ENCODE measurements around the gene COA6. TPM values are rescaled to one million over a fixed set of nuclear protein-coding genes. Genes with fewer than 3 reads are reported as not detected.

COA6 gene
- total RNA-seq (10 to 100 TPM; 22.9 to 63.6 (median 33.7) TPM), polyA plus RNA-seq (10 to 100 TPM; 60.4 to 84.7 (median 68.8) TPM)
- long read RNA-seq, donor 1, transcript COA6-201 (2 exons, 1,013 nt) = minor isoform, 29 of 104 reads
- long read RNA-seq, donor 1, transcript COA6-203 (3 exons, 710 nt) = major isoform, 71 of 104 reads
- long read RNA-seq, donor 1, partial matches to known transcripts = 0 of 104 reads
- long read RNA-seq, donor 1, other reads (novel, unspliced or antisense) = 0 of 104 reads
- long read RNA-seq, donor 2, transcript COA6-201 (2 exons, 1,013 nt) = minor isoform, 8 of 47 reads
- long read RNA-seq, donor 2, transcript COA6-203 (3 exons, 710 nt) = major isoform, 35 of 47 reads
- long read RNA-seq, donor 2, partial matches to known transcripts = 0 of 47 reads
- long read RNA-seq, donor 2, other reads (novel, unspliced or antisense) = 0 of 47 reads
- long read RNA-seq, donor 3, transcript COA6-202 (3 exons, 641 nt) = minor isoform, 7 of 73 reads
- long read RNA-seq, donor 3, transcript COA6-203 (3 exons, 710 nt) = major isoform, 41 of 73 reads
- long read RNA-seq, donor 3, transcript COA6-201 (2 exons, 1,013 nt) = minor isoform, 25 of 73 reads
- long read RNA-seq, donor 3, partial matches to known transcripts = 0 of 73 reads
- long read RNA-seq, donor 3, other reads (novel, unspliced or antisense) = 0 of 73 reads
- long read RNA-seq, donor 4, transcript COA6-203 (3 exons, 710 nt) = major isoform, 22 of 28 reads
- long read RNA-seq, donor 4, partial matches to known transcripts = 1 of 28 reads
- long read RNA-seq, donor 4, other reads (novel, unspliced or antisense) = 1 of 28 reads
- long read RNA-seq, donor 5, transcript COA6-202 (3 exons, 641 nt) = minor isoform, 7 of 61 reads
- long read RNA-seq, donor 5, transcript COA6-203 (3 exons, 710 nt) = major isoform, 48 of 61 reads
- long read RNA-seq, donor 5, transcript COA6-201 (2 exons, 1,013 nt) = minor isoform, 5 of 61 reads
- long read RNA-seq, donor 5, partial matches to known transcripts = 0 of 61 reads
- long read RNA-seq, donor 5, other reads (novel, unspliced or antisense) = 1 of 61 reads
- long read RNA-seq, donor 6, transcript COA6-202 (3 exons, 641 nt) = minor isoform, 8 of 31 reads
- long read RNA-seq, donor 6, transcript COA6-203 (3 exons, 710 nt) = major isoform, 21 of 31 reads
- long read RNA-seq, donor 6, partial matches to known transcripts = 0 of 31 reads
- long read RNA-seq, donor 6, other reads (novel, unspliced or antisense) = 0 of 31 reads
- long read RNA-seq, donor 7, transcript COA6-203 (3 exons, 710 nt) = major isoform, 38 of 48 reads
- long read RNA-seq, donor 7, transcript COA6-201 (2 exons, 1,013 nt) = minor isoform, 8 of 48 reads
- long read RNA-seq, donor 7, partial matches to known transcripts = 0 of 48 reads
- long read RNA-seq, donor 7, other reads (novel, unspliced or antisense) = 0 of 48 reads
- long read RNA-seq, donor 8, transcript COA6-201 (2 exons, 1,013 nt) = minor isoform, 13 of 59 reads
- long read RNA-seq, donor 8, transcript COA6-203 (3 exons, 710 nt) = major isoform, 45 of 59 reads
- long read RNA-seq, donor 8, partial matches to known transcripts = 0 of 59 reads
- long read RNA-seq, donor 8, other reads (novel, unspliced or antisense) = 0 of 59 reads
- long read RNA-seq, donor 9, transcript COA6-202 (3 exons, 641 nt) = minor isoform, 5 of 46 reads
- long read RNA-seq, donor 9, transcript COA6-201 (2 exons, 1,013 nt) = minor isoform, 18 of 46 reads
- long read RNA-seq, donor 9, transcript COA6-203 (3 exons, 710 nt) = major isoform, 23 of 46 reads
- long read RNA-seq, donor 9, partial matches to known transcripts = 0 of 46 reads
- long read RNA-seq, donor 9, other reads (novel, unspliced or antisense) = 0 of 46 reads
- long read RNA-seq, donor 10, transcript COA6-201 (2 exons, 1,013 nt) = minor isoform, 8 of 22 reads
- long read RNA-seq, donor 10, transcript COA6-203 (3 exons, 710 nt) = major isoform, 12 of 22 reads
- long read RNA-seq, donor 10, partial matches to known transcripts = 0 of 22 reads
- long read RNA-seq, donor 10, other reads (novel, unspliced or antisense) = 0 of 22 reads

DNA sequence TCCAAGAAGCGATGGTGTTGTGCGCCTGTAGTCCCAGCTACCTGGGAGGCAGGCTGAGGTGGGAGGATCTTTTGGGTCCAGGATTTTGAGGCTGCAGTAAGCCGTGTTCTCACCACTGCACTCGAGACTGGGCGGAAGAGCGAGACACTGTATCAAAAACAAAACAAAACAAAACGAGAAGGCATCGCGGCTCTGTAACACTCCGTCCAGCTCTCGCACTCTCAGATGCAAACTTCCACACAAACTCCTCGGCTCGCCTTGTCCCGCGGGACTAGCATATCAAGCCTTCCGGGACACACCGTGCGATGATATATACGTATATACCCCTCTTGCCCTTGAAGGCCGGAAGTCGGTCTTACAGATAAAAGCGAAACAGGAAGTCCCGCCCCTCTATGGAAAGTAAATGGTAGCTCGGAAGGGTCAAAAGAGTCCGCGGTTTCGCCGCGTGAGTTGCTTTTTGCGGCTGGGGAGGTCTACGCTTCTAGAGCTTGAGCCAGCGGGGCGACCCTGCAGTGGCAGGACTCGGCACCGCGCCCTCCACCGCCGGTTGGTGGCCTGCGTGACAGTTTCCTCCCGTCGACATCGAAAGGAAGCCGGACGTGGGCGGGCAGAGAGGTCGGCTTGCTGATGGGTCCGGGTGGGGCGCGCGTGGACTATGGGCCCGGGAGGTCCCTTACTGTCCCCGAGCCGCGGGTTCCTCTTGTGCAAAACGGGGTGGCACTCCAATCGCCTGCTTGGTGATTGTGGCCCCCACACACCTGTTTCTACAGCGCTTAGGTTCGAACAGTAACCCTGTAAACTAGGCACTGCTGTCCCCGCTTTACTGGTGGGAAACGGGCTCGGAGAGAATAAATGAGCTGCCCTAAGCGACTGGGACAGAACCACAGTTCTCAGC, at the start of gene COA6:
Gene COA6, plus strand, starts transcription at position 393 of the 895 bp plus-strand sequence. Its CDS starts 11 bp downstream, at position 404.
- peak within 1 kb of the TSS; percentile 93 to 99 (median 96) for H3K27ac ChIP-seq

DNA sequence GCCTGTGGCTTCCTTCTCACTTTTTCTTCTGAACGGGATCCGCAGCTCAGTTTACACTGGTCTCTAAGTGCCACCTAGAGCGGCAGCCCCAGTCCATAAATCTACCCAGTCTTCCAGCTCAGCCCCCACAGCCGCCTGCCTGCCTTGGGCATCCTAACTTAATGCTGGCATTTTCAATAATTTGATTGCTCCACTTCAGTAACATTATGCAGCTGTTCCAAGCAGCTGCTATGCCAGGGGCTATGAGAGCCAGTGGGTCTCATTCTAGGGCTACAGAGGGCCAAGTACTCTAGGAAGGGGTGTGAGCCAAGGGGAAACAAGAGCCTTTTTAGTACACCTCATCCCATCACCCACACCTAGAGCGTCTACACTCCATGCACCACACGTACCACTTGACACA, 48.4 kb upstream of the COA6 start:
- H3K4me3 ChIP-seq = no peak overlapping the region
- H3K9me3 ChIP-seq (replicated peaks in 1 of 3) = no peaks in the 10 kb centered on the region
- intact Hi-C loops (cut with DNase I) = loop anchor here in 1 of 2 donors (10.0 kb wide), 1 partner anchor 210 kb away; no protein-coding TSS in a partner anchor
- no peaks in the 10 kb centered on the region for H3K4me1 ChIP-seq (replicated peaks in 1 of 2)
- H3K27me3 ChIP-seq = no peaks in the 10 kb centered on the region
- H3K36me3 ChIP-seq (replicated peaks in 1 of 2) = no peaks in the 10 kb centered on the region
- DNase-seq = no peak
- 61 to 70% (median 64%) methylated on average over 6 of the region's 6 CpGs for WGBS, 4 donors
- no peak overlapping the region for H3K27ac ChIP-seq
- TF ChIP-seq POLR2A (IDR thresholded peaks at IDR 0.05) (no peak), CTCF (IDR thresholded peaks at IDR 0.05) (no peak)

More for the DNA sequence above, at the start of gene COA6:
- peak; percentile 89 to 95 (median 91) for DNase-seq
- intact Hi-C loops (cut with DNase I) = no loop called here
- Histone ChIP-seq H3K36me3 (replicated peaks in 1 of 2) (no peaks in the 10 kb centered on the region), H3K4me1 (replicated peaks in 1 of 2) (peaks cover 13 to 18% of the 10 kb centered on the region in 2 donors), H3K9me3 (replicated peaks in 1 of 3) (no peaks in the 10 kb centered on the region), H3K4me3 (peak within 1 kb of the TSS; percentile 17 to 97 (median 88)), H3K27me3 (no peaks in the 10 kb centered on the region)
- peak; percentile 11 to 79 for TF ChIP-seq POLR2A (IDR thresholded peaks at IDR 0.05)
- TF ChIP-seq CTCF (IDR thresholded peaks at IDR 0.05) = peak in 1 of 6 experiments; percentile 14
- 0 to 2% (median 1%) methylated on average over 31 to 62 of the region's 62 CpGs for WGBS, 4 donors

Data from adrenal gland (tissue), 19 donors.